D341Med (cell line): Measurements from ENCODE around the gene SORCS2.
A peak's percentile ranks its signal among the peaks of the same experiment; 100 is the strongest.

Experiments used
- DNase-seq: peaks from one replicate; pipeline ENCODE4 v3.0.0; 2012; ENCODE audit warnings: low spot score

The SORCS2 gene

DNA sequence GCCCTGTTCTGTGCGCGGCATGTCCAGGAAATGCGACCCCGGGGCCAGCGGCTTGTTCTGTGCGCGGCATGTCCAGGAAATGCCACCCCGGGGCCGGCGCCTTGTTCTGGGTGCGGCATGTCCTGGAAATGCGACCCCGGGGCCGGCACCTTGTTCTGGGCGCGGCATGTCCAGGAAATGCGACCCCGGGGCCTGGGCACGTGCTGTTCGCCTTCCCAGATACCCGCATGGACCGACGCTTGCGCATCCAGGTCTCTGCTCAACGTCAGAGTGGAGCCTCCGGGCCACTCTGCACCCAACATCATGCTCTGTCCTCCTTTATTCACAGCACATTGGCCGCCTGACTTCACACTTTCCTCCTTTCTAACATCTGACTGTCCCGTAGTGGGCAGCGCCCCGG lies 318.2 kb downstream of the SORCS2 start:
- no peak for DNase-seq

DNA sequence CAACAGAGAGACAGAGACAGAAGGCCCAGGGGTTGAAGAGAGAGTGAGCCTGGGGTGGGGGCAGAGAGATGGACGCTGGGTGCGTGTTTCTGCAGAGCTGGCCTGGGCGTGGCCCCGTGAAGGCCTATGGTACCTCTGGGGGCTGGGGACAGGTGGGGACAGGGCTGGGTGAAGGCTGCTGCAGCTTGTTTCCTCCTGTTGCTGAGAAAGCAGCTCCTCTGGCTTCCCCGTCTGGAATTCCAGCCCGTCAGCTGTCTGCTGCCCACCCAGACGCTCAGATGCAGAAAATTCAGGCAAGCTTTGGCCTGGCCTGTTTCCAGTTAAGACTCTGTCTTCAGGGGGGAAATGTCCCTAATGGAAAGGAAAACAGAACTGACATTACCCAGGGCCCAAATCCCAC lies 319.2 kb downstream of the SORCS2 start:
- no peak for DNase-seq

DNA sequence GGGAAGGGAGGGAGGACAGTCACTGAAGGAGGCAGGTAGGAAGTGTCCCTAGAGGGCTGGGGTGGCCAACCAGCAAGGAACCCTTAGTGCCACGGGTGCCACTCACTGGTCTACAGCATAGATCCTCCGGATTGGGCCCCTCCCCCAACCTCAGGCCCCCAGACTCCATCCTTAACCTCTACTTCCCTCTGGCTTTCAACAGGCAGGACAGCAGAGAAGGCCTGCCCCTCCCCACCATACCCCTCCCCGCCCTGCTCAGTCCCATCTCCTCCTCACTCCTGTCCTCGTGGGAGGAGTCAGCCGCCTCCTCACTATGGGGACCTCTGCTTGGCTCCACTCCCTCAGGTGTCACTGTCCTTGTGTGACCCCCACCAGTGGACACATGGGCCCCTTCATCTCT lies 320.1 kb downstream of the SORCS2 start:
- no peak for DNase-seq

DNA sequence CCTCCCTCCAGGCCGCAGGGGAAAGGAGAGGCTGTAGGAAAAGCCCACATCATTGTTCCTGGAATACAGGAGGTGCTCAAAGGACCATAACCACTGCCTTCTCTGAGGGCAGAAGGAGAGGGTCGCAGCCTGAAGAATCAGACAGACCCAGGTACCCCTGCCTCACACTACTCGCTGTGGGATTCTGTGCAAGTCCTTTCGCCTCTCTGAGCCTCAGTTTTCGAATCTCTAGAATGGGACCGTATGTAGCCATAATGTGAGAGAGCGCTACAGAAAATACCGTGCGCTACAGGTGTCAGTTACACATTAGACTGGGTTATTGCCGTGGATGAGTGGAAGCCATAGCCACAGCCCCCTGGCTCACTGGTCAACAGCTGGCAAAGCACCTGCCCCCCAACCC lies 320.6 kb downstream of the SORCS2 start:
- DNase-seq: no peak

DNA sequence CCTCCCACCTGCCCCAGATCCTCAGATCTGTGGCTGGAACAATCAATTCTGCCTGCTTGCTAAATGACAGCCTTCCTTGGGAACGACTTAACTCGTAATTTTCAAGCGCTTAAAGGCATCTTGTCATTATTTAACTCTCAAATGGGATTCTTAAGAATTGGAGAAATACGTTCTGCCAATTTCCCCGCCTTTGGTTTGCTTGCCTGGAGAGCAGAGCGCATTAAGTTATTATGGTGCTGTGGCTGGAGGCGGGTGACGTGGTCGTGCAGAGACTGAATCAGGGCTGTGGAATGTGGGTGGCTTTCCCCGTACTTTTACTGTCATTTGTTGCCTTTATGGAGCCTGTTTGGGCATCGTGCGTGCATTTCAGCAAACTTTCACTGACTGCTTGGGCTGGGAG lies 321.3 kb downstream of the SORCS2 start:
- DNase-seq: no peak

DNA sequence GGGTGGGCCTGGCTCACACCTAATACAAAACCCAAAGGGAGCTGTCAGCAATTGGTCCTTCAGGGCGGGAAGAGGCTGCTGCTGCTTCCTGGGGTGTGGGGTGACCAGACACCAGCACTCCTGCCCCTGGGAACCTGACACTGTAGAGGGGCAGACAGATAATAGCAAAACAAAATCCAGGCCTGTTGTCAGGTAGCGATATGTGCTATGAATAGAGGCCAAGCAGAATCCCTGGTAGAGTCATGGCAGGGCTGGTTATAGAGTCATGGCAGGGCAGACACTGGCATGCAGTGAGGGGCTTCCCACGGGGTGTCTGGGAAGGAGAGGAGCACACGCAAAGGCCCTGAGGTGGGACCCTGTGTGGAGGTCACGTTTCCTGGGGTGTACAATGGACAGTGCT lies 321.9 kb downstream of the SORCS2 start:
- no peak for DNase-seq

DNA sequence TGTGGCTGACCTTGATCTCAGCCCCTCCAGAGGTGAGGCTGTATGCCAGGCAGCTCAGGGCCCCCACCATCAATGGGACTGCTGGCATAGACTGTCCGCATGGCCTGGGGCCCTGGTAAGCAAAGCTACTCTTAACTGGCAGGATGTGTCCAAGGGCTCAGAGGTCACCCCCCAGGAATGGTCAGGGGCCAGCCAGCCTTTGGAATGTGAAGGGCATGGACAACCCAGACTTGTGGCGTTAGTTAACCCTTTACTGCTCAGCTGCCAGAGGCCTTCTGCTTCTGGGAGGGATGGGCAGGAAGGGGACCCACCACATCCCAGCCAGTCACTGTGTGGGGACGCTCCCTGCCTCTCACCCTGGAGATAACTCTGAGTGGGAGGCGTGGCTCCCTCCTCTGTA lies 322.5 kb downstream of the SORCS2 start:
- DNase-seq: no peak

DNA sequence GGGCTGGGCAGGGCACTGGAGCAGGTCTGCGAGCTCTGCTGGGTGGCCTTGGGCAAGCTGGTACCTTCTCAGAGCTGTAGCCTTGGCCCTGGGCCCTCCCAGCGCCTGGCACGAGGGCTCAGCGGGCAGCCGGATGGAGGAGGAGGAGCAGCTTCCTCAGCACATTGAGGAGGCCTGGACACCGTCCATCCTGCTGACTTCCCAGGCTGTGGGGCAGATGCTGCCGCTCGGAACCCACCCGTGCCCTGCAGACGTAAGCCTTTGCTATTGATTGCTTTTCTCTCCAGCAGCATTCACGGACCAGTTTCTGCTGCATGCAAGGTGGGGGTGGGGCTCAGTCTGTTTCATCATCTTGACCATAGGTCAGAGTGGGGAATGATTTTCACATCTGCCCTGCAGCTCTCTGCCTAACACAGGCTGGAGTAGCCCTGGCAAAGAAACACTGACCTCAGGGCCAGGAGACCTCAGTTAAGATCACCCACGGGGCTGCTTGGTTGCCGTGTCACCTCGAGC lies 323.1 kb downstream of the SORCS2 start:
- DNase-seq: no peak

DNA sequence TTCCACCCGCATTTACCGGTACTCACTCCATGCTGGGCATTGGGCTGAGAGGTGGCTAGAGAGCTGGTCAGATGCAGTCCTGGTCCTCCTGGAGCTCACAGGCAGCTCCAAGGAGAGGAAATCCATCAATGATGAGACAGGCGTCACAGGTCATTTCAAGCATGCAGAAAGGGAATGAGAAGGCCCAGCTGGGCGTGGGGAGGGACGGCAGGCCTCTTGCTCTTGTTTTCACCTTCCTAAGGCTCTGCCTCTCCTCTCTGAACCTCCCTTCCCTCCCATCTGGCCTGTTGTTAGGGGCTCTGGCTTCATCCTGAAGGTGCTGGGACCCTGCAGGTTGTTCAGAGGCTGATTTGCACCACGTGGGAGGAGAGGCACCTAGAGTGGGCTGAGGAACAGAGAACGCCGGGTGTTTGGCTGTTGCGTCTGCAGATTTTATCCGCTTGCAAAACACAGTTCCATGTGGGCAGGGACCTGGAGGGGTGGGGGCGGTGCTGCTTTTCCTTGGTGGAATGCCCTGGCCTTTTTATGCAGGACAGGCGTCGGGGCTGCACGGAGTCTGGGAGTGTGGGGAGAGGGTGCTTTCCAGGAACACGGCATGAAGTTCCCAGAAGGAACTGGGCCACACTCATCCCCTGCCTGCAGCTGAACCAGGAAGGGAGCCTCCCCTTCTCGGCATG lies 323.9 kb downstream of the SORCS2 start:
- DNase-seq: no peak

DNA sequence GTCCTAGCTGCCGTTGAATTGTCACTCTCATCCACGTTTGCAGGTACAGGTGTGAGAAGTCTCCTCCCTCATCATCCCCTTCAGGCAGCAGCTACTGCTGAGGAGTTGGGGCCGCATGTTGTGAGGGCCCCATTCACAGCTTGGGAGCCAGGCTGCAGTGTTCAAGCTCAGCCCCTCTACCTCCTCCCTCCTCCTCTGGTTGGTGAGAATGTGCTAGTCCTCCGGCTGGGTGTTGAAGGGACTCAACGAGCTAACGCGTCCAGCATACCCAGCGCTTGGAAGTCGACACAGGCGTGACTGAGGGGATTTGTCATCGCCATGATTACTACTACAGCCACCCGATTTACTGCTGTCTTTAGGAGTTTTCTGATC lies 324.4 kb downstream of the SORCS2 start:
- no peak for DNase-seq

DNA sequence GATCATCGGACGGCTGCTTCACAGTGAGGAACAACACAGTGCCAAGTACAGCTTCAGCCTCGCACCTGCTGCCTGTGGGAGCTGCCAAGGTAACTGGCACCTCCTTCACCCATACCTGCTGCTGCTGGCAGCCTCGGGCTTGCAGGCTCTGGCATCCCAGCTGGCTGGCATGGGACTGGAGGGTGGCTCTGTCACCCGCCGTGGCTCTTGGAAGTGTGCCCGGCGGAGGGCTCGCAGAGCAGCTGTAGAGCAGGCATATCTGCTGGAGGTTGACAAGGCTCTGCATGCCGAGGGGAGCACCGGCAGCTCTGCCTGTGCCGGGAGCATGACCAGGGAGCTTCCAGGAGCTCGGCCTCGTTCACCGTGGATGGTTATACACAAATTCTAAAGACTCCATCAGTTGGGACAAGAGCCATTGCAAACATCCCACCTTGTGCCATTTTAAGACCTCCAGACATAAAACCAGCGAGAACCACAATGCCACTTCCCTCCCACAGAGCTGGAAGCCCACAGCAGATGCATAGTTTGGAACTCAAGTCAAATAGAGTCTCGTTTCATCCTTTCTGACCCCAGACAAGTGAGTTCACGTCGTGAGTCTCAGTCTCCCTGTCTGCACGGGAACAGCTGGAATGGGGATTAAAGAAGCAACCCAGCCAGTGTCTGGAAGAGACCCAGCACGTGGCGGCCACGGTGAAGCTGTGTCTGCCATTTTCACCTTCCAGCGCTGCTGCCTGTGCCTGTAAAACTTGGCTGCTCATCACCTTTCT lies 326.7 kb downstream of the SORCS2 start:
- no peak for DNase-seq

DNA sequence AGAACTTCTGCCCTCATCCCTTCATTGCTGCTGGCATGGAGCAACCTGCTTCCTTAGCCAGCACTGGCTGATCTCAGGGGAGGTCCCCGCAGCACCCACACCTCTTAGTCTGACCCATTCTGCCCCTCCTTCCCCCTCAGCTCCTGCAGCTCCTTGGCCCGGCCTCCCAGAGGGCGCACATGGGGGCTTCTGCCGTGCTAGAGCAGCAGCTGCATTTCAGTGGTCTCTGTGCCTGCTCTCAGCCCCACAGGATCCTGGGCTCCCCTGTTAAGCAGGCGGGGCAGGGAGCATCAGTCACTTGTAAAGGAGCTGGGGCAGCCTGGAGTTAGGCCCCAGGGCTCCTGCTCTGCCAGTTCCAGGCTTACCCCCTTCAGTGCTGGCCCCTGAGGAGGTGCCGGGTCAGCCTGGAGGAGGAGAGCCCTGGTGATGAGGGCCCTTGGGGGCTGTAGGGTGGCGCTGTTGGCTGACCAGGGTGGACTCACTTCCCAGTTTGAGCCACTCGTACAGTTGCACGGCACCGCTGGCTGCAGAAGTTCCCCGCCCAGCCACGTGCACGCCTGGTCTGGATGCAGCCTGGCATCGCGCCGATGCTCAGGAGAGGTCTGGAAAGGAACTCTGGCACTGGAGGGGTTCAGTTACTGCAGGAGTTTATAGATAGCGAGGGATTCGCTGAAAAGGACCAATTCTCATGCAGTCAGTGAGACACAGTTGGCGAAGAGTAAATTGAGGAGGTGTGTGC lies 327.5 kb downstream of the SORCS2 start:
- DNase-seq: no peak

DNA sequence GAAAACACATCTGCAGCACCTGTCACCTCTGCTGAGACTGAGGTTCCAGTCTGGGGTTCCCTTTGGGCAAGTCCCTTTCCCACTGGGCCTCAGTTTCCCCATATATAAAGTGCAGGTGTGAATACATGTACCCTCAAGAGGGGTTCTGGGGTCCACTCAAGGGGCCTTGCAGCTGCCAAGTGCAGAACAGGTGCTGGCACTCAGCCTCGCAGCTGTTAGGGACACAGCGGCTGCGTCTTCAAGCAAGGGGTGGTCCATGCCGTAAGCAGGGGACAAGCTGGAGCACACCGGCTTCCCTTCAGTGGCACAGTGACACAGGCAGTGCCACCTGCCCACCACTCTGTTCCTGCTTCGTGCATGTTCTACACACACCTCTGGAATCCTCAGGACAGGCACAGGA lies 329.3 kb downstream of the SORCS2 start:
- DNase-seq: no peak

DNA sequence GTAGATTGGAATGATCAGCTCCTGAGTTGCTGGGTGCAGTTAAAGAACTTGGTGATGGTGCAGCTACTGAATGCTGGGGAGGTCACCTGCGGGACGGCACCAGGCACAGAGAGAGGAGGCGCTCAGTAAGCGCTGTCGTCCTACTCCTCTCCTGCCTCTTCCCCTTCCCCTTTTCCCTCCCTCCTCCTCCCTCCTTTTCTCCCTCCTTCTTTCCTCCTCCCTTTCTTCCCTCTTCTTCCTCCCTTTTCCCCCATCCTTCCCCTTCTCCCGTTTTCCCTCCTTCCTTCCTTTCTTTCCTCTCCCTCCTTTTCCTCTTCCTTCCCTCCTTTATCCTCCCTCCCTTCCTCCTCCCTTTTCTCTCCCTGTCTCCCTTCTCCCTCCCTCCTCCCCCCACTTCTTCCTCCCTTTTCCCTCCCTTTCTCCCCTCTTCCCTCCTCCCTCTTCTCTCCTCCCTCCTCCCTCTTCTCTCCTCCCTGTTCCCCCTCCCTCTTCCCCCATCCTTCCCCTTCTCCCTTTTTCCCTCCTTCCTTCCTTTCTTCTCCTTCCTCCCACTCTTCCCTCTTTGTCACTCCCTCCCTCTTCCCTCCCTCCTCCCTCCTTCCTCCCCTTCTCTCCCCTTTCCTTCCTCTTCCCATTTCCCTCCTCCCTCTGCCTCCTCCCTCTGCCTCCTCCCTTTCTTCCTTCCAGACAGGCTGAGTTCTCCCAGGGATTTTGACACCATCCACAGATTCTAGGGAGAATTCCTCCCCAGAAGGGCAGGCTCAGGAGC lies 330.3 kb downstream of the SORCS2 start:
- no peak for DNase-seq

DNA sequence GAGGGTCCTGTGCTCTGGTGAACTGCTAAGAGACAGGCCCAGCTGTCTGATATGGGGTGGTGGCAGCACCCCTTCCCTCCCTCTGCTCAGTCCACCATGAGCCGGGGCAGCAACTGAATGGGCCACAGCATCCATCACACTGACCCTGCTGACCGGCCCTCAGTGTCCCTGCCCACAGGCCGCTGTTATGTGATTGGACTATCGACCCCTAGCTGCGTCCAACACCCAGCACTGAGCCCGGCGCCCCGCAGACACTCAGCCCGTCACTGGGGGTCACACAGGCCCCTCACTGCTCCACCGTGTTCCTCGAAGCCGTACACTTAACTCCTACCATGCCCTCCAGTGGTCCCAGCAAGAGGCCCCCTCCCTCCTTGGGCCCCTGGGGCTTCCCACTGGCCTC lies 331.2 kb downstream of the SORCS2 start:
- no peak for DNase-seq

DNA sequence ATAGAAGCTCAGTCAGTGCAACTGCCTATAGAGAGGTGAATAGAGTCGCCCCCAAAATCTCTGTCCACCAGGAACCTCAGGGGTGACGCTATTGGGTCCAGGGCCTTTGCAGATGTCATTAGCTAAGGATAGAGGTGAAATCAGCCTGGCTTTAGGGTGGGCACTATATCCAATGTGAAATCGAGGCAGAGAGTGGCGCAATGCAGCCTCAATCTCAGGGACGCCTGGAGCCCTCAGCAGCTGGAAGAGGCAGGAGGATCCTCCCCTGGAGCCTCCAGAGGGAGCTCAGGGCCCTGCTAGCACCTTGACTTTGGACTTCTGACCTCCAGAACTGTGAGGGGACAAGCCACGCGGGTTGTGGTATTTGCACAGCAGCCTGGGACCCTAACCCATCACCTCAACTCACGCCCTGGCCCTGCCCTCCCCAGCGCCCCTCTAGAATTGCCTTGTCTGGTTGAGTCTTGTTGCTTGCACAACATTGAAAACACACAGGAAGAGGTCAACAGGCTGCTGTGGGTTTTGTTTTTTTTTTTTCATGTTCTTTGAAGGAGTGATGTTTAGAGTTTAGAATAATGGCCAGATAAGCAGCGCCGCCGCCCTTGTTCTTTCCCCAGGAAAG lies 331.8 kb downstream of the SORCS2 start:
- no peak for DNase-seq

DNA sequence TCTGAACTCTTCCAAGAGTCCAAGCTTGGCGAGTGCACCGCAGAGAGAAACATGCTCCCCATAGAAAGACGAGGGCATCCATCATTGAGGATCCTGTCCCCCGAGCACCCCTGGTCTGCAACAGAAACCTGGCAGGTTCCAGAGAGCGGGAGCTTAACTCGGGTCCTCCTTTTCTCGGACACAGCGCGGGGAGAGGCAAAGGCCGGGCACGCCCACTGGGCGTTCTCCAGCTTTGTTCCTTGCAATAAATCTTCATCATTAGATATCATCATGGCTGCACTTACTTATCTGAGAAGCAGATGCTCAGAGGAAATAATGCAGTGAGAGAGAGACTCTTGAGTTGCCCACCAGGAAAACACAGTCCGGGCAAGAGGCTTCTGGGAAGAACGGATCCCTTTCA lies 332.5 kb downstream of the SORCS2 start:
- DNase-seq: no peak

DNA sequence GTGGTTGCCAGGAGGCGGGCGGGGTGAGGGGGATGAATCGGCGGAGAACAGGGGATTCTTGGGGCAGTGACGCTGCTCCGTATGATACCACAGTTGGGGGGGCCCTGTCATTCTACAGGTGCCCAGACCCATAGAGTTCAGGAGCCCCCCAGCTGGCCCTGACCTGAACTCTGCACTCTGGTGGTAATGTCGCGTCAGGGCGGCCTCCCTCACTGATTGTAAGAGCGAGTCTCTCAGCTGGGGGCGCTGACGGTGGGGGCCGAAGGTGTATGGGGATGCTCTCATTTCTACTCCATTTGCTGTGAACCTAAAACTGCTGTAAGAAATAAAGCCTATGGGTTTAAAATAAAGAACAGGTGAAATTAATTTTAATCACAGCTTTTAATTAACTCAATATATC lies 334.2 kb downstream of the SORCS2 start:
- no peak for DNase-seq

DNA sequence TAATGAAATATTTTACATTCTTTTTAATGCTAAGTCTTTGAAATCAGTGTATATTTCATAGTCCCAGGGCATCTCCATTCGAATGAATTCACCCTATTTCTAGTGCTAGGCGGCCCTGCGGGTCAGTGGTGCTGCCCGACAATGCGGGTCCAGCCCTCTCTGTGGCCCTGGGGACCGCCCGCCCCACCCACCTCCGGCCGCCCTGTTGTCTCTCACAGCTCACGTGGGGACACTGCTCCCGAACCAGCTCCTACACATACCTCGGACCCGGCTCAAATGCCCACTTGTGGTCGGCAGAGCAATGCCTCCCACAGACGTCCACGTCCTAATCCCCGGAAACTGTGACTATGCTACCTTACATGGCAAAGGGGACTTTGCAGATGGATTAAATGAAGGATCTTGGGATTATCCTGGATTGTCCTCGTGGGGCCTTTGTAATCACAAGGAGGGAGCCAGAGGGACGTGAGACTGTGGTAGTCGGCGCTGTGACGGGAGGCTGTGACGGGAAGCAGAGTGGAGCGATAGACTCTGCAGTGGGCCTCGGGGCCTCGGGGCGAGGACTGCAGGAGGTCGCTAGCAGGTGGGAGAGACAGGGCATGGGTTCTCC lies 334.7 kb downstream of the SORCS2 start:
- DNase-seq: peak; percentile 78

DNA sequence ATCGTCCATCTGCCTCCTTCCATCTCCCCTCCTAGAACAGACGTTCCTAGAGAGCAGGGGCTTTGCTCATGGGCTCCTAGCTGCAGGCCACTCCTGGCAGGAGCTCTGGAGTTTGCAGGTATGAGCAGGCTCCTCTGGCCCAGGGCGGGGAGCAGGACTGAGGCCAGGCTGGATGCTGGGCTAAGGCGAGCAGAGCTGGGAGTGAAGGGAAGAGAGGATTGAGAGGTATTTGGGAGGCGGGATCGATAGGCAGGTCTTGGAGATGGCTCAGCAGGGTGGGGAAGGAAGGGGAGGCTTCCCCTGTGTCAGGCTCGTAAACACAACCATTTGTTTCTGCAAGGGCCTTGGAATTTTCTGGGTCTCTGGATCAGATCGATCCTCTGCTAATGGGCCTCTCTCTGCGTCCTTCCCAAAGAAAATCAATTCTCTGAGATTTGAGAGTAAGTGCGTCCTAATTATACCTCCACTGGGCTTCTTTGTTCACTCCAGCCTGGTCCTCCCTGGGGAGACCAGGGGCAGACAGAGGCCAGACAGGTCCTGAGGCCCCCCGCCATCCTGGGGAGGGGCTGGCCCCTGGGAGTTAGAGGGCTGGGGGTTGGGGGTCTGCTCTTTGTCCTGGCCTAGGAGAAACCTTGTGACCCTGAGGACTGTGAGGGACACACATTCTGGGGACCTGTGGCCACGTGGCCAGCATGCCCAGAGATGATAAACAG lies 337.2 kb downstream of the SORCS2 start:
- no peak for DNase-seq

DNA sequence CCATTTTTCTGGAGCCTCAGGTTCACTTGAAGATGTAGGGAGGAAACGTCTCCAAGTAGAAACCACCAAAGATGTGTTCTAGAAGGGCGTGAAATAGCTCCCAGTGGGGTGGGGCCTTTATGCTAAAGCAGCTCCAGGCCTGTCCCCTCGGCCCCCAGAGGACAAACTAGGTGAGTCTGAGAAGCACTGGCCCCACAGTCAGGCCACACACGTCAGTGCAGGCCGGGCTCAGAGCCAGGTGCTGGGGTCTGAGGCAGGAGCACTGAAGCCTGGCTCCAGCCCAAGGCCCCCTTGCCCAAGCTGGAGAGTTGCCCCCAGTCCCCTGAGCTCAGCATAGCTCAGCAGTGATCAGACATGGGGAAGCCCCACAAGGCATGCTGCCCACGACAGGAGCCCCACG lies 337.7 kb downstream of the SORCS2 start:
- no peak for DNase-seq
